NCI-H128 (cell line): ENCODE results near the gene AKR7A2.

Experiments
- DNase-seq: peaks from one replicate; lab custom pipeline; 2025; ENCODE audit not compliant: unreplicated experiment; lab: John Stamatoyannopoulos, UW

Gene AKR7A2

DNA sequence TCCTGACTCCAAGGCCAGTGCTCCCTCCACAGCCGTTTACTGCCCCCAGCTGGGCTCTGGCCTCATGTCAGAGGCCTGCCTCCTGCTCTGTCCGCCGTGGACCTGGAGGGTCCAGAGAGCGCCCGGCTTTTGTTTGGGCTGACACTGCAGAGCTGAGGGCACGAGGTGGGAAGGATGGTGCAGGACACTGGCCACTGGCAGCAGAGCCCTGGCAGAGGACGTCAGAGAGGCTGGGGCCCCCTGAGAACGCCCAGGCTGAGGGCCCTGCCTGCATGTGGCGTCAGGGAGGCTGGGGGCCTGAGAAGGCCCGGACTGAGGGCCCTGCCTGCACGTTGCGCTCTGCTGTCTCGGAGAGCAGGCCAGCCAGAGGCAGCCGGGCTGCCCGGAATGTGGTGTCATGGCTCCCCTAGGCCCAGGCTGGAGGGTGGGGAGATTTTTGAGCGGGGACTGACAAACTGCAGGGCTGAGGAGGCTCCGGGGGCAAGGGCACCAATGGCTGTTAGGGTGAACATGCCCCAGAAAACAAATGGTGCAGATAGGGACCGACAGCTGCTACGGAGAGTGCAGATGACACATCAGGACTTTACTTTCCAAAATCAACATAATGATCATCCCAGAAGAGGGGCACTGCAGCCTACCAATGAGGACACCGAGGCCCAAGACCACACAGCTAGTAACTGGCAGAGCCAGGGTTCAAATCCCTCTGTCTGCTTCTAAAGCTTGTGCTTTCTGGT, 31.8 kb upstream of the AKR7A2 start:
- no peak for DNase-seq

DNA sequence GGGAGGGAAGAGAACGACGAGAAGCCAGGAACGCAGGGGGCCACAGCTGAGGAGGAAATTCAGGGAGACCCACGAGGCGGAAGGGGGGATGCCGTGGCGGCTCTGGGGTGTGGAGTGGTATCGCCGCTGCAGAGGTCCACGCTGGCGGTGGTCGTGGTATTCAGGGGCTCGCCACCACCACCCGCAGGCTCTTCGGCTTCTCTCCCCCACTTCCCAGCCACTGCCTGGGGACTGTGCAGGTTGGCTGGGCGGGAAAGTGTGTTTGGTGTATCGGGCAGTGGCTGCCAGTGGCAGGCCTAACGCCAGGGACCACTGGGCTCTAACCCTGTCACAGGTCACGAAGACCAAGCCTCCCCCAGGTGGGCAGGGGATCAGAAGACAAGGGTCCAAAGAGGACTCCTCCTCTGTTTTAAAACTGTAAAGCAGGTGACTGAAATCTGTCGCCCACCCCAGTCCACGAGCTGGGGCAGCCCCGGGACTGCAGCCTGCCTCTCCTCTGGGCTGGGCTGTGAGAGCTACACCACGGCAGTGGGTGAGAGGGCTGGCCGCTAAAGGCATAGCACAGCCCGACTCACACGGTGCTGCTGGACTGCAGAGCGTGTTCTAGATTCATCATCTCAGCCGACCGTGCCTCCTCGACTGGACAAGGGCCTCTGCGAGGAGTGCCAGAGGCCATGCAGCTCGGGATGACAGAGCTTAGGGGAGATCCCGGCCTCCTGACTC, 31.1 kb upstream of the AKR7A2 start:
- no peak for DNase-seq

DNA sequence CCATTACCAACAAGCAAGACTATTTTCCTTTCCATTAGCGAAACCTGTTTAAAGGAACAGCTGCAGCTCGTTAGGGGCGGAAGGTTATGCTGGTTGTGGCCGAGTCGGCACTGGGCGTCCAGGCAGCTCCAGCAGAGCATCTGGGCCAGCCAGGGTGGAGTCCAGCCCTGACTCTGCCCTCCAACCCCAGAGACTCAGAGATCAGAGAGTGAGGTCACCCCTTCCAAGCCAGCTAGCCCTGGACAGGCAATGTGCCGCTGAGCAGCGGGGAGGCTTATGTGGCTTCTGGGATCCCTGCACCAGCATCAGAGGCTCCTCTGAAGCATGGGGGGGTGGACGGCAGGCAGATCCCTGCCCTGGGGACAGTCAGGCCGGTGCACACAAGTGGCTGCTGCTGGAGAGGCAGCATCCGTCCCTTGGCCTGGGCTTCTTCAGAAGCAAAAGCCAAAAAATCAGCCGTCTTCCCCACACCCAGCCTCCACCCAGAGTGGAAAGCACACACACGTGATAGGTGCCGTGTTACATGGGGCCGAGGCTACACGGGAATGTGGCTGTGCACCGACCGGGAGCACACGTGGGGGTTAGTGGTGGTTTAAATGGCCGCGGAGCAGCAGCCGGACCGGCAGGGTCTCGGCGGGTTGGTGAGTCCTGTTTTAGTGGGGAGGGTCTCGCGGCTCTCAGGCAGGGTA, 30.3 kb upstream of the AKR7A2 start:
- no peak for DNase-seq

DNA sequence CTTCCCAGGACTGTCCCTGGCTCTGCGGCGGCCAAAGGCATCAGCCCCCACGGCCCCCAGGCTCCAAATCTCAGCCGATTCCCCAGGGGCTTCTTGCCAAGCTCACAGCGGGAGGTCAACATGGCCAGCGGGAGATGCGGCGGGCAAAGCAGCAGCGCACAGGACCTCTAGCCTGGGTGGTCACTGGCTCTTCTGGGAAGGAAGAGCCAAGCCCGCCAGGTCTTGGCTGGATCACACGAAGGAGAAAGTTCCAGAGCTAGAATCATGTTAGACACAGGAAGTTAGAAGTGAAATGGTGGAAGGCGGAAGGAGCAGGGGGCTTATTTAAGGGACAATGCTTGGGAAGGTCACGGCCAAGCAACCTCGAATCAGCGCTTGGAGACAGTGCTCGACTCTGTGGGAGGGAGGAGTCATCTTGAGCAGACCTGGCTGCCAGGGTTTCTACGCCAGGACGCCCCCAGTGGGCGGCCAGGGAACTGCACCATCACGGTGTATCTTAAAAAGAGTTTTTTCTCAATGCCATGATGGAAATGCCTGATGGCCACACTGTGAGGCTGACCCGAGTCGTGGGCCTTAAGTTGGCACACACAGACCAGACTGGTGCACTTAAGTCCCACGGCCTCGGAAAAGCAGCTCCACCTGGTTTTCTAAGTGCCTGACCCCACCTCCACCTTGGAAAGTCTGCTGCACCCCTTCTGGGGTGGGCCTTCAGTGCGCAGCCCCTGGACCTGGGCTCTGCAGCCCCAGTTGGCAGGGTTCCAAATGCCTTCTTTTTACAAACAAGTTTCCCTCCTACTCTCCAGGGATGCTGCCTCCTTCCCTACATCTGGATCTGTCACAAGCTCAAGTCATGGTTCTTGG, 29.5 kb upstream of the AKR7A2 start:
- DNase-seq: peak; percentile 42

DNA sequence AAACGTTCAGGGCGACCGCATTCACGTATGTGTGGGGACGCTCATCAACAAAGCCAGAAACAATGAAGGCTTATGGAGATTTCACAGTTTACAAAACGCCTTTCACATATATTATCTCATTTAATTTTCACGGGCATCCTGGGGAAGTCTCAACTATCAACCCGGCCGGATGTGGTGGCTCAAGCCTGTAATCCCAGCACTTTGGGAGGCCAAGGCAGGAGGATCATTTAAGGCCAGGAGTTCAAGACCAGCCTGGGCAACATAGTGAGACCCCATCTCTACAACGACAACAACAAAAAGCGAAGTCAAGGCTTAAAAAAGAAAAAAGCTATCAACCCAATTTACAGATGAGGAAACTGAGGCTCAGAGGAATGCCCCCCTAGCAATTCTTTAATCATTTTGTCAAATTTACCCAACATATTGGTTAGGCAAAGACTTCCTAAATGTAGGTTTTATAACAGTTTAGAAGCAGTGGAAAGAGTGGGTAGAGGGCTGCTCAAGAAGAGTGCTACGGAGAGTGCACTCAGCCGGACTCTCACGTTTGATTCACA, 28.5 kb upstream of the AKR7A2 start:
- DNase-seq: no peak

DNA sequence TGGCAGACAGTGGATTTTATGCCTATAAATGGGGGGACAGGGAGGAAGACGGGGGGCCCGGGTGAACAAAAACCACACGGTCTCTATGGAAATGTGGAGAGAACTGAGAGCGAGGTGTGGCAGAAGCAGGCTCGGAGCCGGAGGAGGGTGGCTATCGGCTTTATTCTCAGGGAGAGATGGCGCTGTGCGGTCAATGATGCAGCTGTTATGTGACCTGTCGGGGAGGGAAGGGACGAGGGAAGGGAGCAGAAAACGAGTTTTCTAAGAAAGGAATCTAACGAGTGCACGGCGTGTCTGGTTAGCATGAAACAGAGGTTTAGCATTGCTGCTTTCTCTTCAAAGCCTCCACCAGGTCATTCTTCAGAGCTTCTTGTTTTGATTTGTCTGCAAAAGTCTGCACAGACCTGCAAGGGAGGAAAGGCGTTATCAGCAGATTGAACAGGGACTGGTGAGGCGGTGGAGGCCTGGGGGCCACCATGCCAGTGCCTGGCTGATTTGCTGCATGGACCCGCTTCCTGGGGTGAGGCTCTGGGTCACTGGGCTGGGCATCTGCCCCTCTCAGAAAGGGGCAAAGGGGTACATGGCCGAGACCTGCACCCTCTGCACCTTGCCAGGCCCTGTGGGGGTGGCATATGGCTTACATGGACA, 27.4 kb upstream of the AKR7A2 start:
- no peak for DNase-seq

DNA sequence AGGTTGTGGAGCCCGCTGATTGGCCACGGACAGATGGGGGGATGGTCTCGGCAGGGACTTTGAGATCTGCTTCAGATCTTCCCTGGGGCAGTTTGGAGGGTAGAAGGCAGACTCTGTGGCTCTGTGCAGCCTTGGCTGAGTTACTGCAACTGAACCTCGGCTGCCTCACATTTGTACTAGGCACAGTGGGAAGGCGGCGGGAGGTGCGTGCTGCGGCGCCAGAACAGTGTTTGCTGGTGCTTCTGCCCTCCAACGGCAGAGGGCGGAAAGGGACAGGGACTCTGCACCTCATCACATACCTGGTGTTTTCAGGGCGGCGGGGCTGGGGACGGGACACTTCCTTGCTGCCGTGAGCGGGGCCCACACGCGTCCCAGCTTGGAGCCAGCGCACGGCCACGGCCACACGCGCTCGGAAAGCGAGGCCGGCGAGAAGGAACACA, 26.4 kb upstream of the AKR7A2 start:
- no peak for DNase-seq

DNA sequence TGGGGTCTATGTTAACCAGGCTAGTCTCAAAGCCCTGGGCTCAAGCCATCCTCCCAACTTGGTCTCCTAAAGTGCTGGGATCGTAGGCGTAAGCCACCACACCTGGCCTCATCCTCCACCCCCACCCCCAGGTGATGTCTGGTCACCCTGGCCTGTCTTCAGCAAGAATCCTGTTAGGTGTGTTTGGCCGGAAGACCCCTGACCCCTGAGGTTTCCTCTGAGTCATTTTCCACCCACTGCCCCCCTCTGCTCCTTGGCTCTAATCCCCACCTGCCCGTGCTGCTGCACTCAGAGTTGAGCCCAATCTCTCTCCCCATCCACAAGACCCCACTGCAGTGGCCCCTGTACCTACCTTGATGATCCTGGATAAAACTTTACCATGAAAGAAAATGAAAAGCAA, 25.3 kb upstream of the AKR7A2 start:
- no peak for DNase-seq

DNA sequence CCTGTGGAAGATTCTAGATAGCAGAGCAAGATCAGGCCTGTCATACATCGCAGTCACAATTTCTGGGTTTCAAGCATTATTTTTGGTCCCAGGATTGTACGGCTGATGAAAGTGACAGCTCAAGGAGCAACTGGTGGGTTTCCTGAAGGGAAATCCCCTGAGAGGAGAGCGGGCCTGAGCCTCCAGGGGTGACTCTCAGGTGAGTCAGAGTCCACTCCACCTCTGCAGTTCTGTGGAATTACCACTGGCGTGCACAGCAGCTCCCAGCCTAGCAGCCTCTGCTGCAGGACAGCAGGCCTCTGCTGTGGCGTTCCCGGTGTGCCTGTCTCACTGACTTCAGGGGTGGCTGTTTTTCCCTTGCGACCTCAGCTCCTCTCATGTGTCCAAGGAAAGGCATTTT, 24.6 kb upstream of the AKR7A2 start:
- DNase-seq: no peak

DNA sequence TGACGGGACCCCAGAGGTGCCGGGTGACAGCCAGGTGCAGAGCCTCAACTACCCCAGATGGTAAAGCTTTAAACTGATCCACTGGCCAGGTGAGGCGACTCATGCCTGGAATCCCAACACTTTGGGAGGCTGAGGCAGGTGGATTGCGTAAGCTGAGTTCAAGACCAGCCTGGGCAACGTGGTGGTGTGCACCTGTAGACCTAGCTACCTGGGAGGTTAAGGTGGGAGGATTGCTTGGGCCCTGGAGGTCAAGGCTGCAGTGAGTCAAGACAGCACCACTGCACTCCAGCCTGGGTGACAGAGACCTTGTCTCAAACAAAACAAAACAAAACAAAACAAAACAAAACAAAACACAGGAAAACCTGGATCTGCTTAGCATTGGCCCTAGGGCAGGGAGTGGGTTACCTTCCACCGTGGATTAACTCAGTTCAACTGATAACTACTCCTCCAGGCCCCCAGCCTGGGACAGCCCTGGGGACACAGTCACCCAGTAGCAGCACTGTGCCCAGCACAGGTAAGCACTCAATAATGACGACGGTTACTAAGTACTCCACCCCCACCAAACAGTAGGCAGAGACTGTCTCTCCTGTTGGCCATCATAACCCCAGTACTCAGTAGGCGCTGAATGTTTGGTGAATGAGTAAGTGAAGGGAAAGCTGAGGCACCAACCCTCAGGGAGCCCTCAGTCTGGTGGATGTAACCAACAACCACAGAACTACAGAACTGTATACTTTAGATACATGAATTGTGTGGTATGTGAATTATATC, 21.8 kb upstream of the AKR7A2 start:
- no peak for DNase-seq

DNA sequence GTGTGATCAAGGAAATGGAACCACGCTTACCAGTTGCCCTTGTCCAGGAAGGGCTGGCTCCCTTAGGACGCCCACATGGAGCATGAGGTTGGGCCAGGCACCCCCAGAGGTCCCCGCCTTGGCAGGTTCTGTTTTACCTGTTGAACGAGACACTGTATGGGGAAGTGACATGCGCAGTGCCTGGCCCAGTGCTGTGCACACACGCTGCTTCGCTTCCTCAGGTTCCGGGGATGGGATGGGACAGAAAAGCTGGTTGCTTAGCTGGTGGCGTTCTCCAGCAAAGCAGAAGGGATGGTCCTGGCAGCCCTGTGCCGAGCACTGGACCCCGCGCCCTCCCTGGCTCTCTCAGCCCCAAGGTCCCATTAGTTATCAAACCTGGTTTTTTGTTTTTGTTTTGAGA, 20.9 kb upstream of the AKR7A2 start:
- DNase-seq: no peak

DNA sequence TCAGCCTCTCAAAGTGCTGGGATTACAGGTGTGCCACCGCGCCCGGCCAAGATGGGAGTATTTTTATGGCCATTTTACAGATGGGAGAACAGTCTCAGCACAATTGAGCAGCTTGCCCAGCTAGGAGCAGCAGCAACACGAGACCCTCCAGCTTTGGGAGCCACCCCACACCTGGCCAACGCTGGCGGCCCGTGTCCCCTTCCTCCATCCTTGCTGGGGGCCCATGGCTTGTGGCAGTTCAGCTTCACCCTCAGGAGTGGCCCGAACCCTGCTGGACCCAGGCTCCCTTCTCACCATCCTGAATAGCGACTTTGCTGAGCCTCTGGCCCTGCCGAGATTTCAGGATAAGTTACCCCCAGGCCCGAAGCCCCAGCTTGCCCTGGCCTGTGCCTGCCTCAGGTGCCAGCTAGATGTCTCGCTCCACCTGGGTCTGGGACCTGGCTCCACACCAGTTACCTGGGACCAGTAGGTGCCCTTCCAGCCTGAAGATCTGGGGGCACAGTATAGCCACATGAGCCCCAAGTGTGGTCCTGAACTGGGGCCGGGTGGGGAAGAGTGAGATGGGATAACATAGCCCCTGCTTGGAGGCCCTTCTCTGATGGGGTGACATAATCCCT, 19.4 kb upstream of the AKR7A2 start:
- no peak for DNase-seq

DNA sequence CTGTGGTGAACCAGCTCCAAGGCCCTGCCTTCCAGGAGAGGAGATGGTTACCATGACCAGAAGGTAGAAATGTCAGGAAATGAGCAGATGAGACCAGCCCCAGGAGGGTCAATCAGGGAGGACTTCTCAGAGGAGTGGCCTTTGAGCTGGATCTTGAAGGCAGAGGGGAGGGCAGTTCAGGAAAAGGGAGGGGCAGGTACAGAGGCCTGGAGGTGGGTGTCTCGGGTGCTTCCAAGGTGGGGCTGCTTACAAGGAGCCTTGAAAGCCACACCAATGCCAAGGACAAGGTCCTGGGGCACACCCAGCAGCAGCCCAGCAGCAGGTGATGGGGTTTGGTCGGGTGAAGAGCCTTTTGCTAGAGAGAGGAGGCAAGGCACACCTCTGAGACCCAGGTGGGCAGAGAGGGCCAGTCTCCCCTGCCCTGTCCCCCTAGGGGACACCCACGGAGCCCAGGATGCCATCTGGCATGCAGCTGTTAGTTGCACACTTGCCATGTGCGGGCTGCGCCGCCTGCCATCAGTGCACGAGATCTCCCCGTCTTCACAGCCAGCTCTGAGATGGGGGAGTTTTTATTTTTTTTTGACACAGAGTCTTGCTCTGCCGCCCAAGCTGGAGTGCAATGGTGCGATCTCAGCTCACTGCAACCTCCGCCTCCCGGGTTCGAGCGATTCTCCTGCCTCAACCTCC, 18.6 kb upstream of the AKR7A2 start:
- DNase-seq: no peak

DNA sequence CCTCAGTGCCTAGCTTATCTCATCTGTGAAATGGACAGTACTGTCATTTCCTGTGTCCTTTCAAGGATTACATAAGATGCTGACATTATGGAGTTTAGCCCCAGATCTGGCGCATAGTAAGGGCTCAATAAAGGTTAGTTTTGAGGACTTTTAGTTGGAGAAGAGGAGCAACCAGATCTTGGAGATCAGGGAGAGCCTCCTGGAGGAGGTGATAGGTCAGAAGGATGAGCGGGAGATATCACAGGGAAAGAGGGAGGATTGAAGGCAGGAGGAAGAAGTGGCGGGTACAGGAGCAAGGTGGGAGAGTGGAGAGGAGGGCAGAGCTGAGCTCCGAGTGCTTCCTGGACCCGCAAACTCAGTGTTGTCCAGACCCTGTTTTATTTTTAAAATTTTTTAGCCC, 17.7 kb upstream of the AKR7A2 start:
- DNase-seq: no peak

DNA sequence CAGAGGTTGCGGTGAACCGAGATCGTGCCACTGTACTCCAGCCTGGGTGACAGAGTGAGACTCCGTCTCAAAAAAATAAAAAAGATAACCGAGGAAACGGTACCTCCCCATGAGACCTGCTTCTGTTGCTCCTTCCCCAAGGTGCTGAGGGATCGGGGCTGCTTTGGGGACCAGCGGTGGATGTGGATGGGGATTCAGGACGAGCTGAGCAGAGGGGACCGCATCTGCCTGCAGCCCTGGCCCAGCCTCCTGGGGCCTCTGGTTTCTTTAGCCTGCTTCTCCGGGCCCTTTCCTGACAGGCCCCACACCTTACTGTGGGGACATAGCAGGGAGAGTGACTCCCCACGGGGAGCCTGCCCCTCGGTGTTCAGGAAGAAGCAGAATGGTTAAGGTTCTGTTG, 17.2 kb upstream of the AKR7A2 start:
- no peak for DNase-seq

DNA sequence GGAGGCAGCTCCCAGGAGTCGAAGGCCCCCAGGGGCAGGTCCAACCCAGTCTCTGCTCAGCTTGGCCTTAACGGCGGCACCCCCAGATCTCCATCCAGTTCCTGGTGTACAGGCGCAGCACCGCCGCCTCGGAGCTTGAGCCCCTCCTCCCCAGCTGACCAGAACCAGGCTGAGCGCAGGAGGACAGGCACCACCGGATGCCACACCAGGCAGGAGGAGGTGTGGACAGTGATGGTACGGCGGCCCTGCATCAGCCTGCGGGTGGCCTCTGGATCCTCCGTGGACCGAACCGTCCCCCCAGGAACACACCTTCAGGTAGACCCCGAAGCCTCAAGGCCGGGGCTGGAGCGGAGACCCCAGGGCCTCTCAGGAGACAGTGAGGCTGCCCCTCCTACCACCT, 16.5 kb upstream of the AKR7A2 start:
- DNase-seq: no peak

DNA sequence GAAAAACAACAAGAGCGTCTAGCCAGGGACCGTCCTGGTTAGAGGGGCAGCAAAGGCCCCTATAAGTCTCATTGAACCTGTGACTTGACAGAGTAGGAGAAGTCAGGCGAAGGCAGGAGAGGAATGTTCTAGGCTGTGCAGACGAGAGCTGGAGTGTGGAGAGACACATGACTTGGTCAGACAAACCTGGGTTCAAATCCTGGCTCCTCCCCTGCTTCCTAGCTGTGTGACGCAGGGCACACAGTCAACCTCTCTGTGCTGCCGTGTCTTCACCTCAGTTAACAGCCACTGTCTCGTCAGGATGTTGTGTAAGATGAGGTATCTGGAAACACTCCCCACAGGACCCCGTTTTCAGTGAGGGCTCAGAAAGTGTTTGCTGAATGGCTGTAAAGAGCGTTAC, 15.8 kb upstream of the AKR7A2 start:
- no peak for DNase-seq

DNA sequence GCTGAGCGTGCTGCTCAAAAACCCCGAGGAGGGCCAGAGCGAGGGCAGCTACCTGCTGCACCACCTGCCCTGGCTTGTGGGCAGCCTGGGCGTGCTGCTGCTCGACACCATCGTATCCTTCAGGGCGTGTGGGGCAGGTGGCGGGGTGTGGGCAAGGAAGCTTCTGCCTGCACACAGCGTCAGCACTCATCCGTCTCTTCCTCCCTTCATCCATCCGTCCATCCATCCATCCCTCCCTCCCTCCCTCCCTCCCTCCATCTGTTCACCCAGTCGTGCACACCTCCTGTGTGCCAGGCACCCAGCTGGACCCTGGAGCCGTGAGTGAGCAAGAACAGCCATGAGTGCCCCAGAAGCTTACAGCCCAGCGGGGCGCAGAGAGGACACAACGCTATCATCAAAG, 15.4 kb upstream of the AKR7A2 start:
- DNase-seq: no peak

DNA sequence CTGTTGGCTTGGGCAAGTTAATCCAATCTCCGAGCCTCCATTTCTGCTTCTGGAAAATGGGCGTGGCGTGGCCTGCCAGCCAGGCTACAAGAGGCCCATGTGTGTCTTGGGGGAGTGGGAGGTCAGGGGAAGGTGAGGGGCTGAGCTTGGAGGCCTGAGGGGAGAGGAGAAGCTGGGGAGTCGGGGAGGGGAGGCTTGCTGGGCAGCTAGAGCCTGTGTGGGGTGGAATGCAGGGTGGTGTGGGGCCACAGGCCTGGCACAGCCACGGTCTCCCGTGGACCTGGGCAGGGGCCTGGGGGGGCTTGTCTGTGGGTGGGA, 14.8 kb upstream of the AKR7A2 start:
- DNase-seq: no peak
